ENCODE results near the gene SGCB.
"Not testable (repeated sequence)": the region's sequence is repeated elsewhere in the genome, so short reads cannot be mapped to it uniquely, and the experiment has no call there.

SGCB gene

GRCh38 chr4:52038103-52038912 lies at the start of gene SGCB:
TSS of gene SGCB (minus strand) at chr4:52038299. CDS start at chr4:52038259, 40 bp downstream.
- peak; percentile 80 to 85 for DNase-seq

DNA sequence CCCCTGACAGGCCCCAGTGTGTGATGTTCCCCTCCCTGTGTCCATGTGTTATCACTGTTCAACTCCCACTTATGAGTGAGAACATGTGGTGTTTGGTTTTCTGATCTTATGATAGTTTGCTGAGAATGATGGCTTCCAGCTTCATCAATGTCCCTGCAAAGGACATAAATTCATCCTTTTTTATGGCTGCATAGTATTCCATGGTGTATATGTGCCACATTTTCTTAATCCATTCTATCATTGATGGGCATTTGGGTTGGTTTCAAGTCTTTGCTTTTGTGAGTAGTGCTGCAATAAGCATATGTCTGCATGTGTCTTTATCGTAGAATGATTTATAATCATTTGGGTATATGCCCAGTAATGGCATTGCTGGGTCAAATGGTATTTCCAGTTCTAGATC lies 48.3 kb upstream of the SGCB start:
- DNase-seq, result not testable (repeated sequence)

DNA sequence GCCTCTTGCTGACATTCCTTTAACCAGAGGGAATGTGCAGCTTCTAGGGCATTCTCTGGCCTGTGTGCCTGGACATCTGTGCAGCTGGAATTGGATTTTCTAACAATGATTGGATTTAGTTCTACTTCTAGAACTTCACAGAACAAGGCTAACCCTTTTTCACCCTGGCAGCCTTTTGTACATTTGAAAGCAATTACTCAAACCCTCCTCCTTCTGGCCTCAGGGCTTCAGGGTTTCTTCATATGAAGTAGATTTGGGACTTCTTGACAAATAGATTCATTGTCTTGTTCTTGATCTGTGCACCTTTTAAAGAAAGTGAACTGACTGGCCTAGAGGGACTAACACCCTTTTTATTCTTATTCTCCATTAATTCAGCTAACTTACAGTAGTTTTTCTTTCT lies 43.1 kb upstream of the SGCB start:
- DNase-seq, result no peak

GRCh38 chr4:52079659-52080058 lies 41.6 kb upstream of the SGCB start:
- no peak for DNase-seq

DNA sequence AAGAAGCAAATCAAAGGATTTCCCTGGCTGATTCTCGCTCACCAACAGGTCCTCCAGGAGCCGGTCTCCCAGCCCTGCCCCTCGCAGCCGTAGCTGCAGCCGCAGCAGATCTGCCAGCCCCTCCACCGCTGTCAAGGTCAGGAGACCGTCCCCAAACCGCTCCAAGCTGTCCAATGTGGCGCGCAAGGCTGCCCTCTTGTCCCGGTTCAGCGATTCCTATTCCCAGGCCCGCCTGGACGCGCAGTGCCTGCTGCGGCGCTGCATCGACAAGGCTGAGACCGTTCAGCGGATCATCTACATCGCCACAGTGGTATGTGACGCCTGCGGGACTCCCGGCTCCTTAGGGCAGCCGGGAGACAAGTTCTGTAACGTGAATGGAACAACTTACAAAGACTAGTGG lies 38.6 kb upstream of the SGCB start:
- DNase-seq, result no peak

- DNase-seq, result no peak
Measured at GRCh38 chr4:52071791-52072546, 33.9 kb upstream of the SGCB start.

GRCh38 chr4:52069571-52069970 lies 31.5 kb upstream of the SGCB start:
- no peak for DNase-seq

DNA sequence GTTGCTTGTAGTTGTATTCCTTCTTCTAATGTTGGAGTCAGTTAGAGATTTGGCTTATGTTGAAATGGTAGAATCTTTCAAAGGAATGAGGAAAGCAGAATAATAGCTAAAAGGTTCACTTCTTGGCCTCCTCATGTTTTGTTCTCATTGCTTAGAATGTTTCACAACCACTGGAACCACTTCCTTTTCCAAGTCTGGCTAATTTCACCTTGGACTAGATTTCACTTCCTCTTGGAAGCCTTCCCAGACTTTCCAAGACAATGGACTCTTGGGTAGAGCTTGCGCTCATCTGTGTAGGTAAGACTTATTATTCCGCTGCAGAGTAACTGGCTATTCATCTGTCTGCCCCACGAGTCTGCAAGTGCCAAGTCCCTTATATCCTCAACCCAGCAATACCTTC lies 21.3 kb upstream of the SGCB start:
- DNase-seq, result no peak

DNA sequence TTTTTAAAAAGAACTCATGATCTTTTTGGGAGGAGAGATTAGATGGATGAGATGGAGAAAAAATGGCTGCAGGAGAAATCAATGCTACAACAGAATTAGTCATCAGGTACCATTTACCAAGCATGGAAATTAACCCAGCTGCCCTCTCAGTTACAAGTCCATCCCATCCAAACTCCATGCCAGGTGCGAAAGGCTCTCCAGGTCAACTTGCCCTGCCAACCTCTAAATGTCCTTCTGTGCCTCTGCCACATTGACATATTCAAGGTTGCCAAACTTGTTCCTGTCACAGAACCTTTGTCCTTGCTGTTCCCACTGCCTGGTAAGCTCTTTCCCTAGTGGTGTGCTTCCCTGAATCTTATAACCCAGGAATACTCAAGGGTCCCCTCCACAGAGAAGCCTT lies 20.2 kb upstream of the SGCB start:
- DNase-seq, result no peak

GRCh38 chr4:52057196-52057595 lies 19.1 kb upstream of the SGCB start:
- no peak for DNase-seq

DNA sequence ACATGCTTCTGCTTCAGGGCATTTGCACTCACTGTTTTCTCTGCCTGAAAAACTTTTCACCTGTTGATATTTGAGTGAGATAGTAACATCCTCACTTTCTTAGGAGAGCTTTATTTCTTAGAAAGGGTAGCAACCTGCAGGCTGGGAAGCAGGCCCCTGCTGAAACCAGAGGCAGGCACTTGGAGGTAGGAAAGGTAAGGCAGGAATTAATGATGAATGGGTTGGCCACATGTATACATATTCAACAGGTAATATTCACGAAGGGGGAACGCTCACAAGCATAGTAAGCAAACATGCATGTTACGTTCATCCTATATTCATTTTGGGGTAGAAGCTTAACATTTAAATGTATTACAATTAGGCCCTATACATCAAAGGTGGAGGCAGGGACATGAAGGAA lies 16.2 kb upstream of the SGCB start:
- no peak for DNase-seq

DNA sequence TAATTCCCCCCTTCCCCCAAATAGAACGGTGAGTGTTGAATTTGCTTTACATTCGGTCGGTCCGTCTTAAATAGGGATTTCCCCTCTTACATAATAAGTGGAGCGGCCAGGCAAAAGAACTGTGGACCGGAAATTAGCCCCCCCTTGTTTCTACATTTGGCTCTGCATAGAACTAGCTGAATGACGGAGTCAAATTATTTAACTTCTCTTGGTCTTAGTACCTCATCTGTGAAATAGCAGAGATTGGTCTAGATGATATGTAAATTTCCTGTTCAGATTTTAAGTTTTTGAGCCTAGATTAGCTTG lies 14.3 kb upstream of the SGCB start:
- DNase-seq, result no peak

DNA sequence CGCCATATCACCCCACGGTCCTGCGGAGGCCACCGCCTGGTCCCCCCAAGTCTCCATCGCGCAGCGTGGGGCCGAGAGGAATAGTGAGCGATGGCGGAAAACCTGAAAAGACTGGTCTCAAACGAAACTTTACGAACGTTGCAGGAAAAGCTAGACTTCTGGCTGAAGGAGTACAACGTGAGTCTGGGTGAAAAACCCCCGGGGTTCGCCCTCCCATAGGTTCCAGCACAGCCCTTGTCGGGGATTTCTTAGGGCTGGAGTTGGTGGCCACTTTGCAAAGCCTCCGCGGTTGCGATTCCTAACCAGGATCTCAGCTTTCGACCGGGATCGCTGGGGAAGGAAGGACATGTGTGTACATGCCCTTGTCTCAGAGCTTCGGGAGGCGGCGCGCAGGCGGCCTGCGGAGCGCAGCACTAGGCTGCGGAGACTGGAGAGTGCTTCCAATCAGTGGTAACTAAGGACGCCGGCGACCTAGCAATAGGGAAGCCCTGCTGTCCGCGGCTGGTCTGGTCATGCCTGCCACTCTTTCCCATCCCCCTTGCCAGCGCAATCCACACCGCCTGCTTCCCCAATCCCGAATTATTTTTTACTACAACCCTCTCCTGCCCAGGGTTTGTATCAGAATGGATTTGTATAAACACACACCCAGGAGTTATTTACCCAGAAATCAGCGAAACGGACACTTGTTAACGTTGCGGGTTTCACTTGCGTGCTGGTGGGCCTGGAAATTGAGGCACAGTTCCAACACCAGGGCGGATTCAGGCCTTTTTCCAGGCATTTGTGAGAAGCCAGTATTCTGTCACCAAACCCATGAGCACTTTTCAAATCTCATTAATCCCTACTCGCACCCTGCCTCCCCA lies 13.7 kb upstream of the SGCB start:
- DNase-seq, result peak; percentile 19 to 20

- DNase-seq, result peak in 1 of 2 experiments; percentile 19
Measured at GRCh38 chr4:52051213-52051614, 13.1 kb upstream of the SGCB start, which contains the start of gene SPATA18. TSS of gene SPATA18 (plus strand) at chr4:52051304. CDS start at chr4:52051705, 401 bp downstream.

- no peak for DNase-seq
Measured at GRCh38 chr4:52049266-52049665, 11.2 kb upstream of the SGCB start.

DNA sequence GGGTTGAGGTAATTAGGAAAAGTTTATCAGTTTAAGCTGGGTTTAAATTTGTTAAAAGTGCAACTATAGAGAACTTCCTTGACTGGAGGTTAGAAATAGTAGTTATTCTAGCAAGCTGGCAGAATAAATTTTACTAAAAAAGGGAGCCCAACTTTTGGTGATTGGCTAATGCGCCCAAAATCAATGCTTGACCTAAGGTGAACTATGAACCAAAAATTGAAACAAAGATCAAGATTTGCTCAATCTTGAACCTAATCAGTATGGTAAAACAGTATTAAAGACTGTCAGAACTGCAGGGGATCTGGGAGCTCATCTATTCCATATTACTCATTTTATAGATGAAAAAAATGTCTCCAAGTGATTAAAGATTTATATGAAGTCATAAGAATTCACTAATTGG lies 6.9 kb upstream of the SGCB start:
- no peak for DNase-seq

- DNase-seq, result no peak
Measured at GRCh38 chr4:52037689-52038102, 403 bp downstream of the SGCB start.

- no peak for DNase-seq
Measured at GRCh38 chr4:52036886-52037530, 1.1 kb downstream of the SGCB start.

DNA sequence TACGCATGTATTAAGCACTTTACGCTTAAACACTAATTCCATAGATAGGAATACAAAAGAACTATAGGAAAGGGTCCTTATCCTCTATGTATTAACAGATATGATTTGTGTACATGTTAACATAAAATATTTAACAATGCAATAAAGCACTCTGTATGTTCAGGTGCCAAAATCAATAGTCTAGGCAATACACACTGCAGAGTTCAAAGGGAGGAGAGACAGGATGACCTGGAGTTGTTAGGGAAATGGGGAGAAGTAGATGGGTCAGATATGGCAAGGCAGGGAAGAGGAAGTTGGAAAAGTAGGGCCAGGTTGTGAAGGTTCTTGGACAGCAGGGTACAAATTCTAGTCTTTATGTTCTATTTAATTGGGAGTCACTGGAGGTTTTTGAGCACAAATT lies 2.9 kb downstream of the SGCB start:
- DNase-seq, result no peak

DNA sequence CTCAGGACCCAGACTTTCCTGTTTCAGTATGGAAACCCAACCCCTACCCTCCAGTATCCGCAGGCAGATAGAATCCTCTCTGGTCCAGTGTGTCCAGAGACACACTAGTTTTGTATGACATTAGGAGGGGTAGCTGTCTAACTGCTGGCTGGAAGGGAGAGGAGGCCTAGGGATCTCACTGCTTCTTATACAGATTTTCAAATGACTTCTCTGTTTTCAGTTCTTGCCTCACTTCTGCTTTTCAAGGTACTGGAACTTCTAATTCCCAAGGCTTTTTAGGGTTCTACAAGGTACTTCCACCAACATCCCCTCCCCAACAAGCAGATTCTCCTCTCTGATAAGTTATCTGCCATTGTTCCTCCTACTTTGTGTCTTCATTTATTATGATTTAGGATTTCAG lies 6.1 kb downstream of the SGCB start:
- DNase-seq, result no peak

GRCh38 chr4:52028970-52029369 lies 9.1 kb downstream of the SGCB start:
- DNase-seq, result no peak

GRCh38 chr4:52019936-52020657 lies 18.0 kb downstream of the SGCB start, which contains the start of gene LRRC66:
TSS of gene LRRC66 (minus strand) at chr4:52020363. CDS start at chr4:52017613, 2,750 bp downstream.
- no peak for DNase-seq

All from activated T-cell treated with anti-CD3 and anti-CD28 coated beads, Interleukin-2, amount 50 U/mL, for 48 hours (primary cell).